ENCODE data around the gene KIR2DL3. TPM values are rescaled to one million over a fixed set of nuclear protein-coding genes. Genes with fewer than 3 reads are reported as not detected.

Gene KIR2DL3
- total and polyA plus RNA-seq, 2 of the 4 experiments (the other 2 are of a cell fraction) = not detected

- no peak overlapping the region for H3K23ac ChIP-seq (ENCODE audit: low read depth, low read length)
- in situ Hi-C loops (cut with MboI; ENCODE audit: low sequenced_read_pairs) (no loop called here), intact Hi-C loops (cut with micrococcal nuclease) (no loop called here), dilution Hi-C loops (cut with HindIII; ENCODE audit: low sequenced_read_pairs, unreplicated experiment) (no loop called here)
- H2BK120ac ChIP-seq (ENCODE audit: low read depth, low read length) = no peak overlapping the region
- H3K4me2 ChIP-seq (ENCODE audit: low read depth, low read length) = no peak overlapping the region
- H3K4ac ChIP-seq (ENCODE audit: low read depth, low read length) = no peak overlapping the region
- H3K27me3 ChIP-seq (ENCODE audit: control insufficient read depth, insufficient read depth, low read length) = no peaks in the 10 kb centered on the region
- no peak overlapping the region for H2BK15ac ChIP-seq (ENCODE audit: low read depth, low read length)
- no peak overlapping the region for H2AFZ ChIP-seq (replicated peaks; ENCODE audit: low read length, poor library complexity)
- H3K14ac ChIP-seq (replicated peaks; ENCODE audit: low read depth, low read length) = no peak overlapping the region
- no peak overlapping the region for H4K91ac ChIP-seq (ENCODE audit: insufficient read depth, low read depth, low read length)
- no peak overlapping the region for H2BK5ac ChIP-seq (ENCODE audit: low read depth, low read length, poor library complexity, severe bottlenecking)
- CTCF ChIA-PET = no interaction called here
- 40% methylated on average over 1 of the region's 5 CpGs; no CpG with 5 or more reads in 1 of the 2 experiments for WGBS, 2 experiments (ENCODE audit: extremely low coverage in 2 of 2, insufficient read length in 1 of 2)
- no peak overlapping the region for H3K27ac ChIP-seq (ENCODE audit: insufficient read depth, low read length)
- H2BK20ac ChIP-seq (ENCODE audit: low read depth, low read length) = no peak overlapping the region
- no peaks in the 10 kb centered on the region for H4K20me1 ChIP-seq (ENCODE audit: insufficient read depth, low read length)
- H2AK5ac ChIP-seq (ENCODE audit: low read depth, low read length) = no peak overlapping the region
- no peak overlapping the region for H3K56ac ChIP-seq (ENCODE audit: extremely low read depth, insufficient read depth, low read length)
- no peak overlapping the region for H4K8ac ChIP-seq (ENCODE audit: low read depth in 2 of 2, low read length in 2 of 2)
- H2AK9ac ChIP-seq (replicated peaks; ENCODE audit: low read depth, low read length, poor library complexity) = no peak overlapping the region
- no peak overlapping the region for H4K5ac ChIP-seq (ENCODE audit: low read depth, low read length)
- no peaks in the 10 kb centered on the region for H3K36me3 ChIP-seq (ENCODE audit: control insufficient read depth, insufficient read depth, low read length)
- no peak overlapping the region for H3K9ac ChIP-seq (ENCODE audit: low read depth, low read length)
- BruUV-seq (replicated peaks) = no TSS peak
- no peak for TF ChIP-seq SMC3 (IDR thresholded peaks at IDR 0.05; ENCODE audit: low read depth, low read length)
- TF ChIP-seq MAZ (IDR thresholded peaks at IDR 0.05; ENCODE audit: borderline replicate concordance, low read depth, low read length) = no peak
- TF ChIP-seq, protein P1, sequence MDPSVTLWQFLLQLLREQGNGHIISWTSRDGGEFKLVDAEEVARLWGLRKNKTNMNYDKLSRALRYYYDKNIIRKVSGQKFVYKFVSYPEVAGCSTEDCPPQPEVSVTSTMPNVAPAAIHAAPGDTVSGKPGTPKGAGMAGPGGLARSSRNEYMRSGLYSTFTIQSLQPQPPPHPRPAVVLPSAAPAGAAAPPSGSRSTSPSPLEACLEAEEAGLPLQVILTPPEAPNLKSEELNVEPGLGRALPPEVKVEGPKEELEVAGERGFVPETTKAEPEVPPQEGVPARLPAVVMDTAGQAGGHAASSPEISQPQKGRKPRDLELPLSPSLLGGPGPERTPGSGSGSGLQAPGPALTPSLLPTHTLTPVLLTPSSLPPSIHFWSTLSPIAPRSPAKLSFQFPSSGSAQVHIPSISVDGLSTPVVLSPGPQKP (IDR thresholded peaks at IDR 0.05; ENCODE audit: borderline replicate concordance, low read depth, low read length) = no peak
- no peak for TF ChIP-seq RCOR1 (IDR thresholded peaks at IDR 0.05; ENCODE audit: insufficient replicate concordance, low read length)
- no peak for TF ChIP-seq CEBPB (IDR thresholded peaks at IDR 0.05; ENCODE audit: low read depth, low read length)
- DNase-seq (no peak), ATAC-seq (ENCODE audit: low read depth) (no peak)
- H3K4me3 ChIP-seq (ENCODE audit: insufficient read depth, low read depth, low read length) = no peak overlapping the region
- H3K9me1 ChIP-seq (ENCODE audit: insufficient read depth, low read length) = no peaks in the 10 kb centered on the region
- H3K4me1 ChIP-seq (ENCODE audit: control insufficient read depth, insufficient read depth, low read length) = no peaks in the 10 kb centered on the region
- no peaks in the 10 kb centered on the region for H3K79me1 ChIP-seq (ENCODE audit: low read depth in 1 of 2, low read length in 2 of 2)
- H3K9me3 ChIP-seq (ENCODE audit: control insufficient read depth, insufficient read depth, low read length) = peaks cover 28% of the 10 kb centered on the region
- H3K18ac ChIP-seq (ENCODE audit: low read depth, low read length) = no peak overlapping the region
- POLR2A ChIA-PET (ENCODE audit: unreplicated experiment) = no interaction called here
These were observed 43.7 kb upstream of the KIR2DL3 start for GRCh38 chr19:54694648-54695047.
